NCI-H524 (cell line): ENCODE results near the gene CRABP2.

Source experiments
- DNase-seq, 2 experiments: peaks; one replicate each; lab custom pipeline; 2025; lab: John Stamatoyannopoulos, UW

Gene CRABP2

GRCh38 chr1:156742017-156742416, 36.6 kb upstream of the CRABP2 start:
- no peak for DNase-seq

GRCh38 chr1:156741481-156741983, 36.1 kb upstream of the CRABP2 start:
- no peak for DNase-seq

- DNase-seq = peak; percentile 99
Measured at GRCh38 chr1:156740741-156741480, 35.5 kb upstream of the CRABP2 start, which contains the start of gene MRPL24. Gene MRPL24, minus strand, starts transcription at chr1:156741088. Its CDS starts 2,384 bp downstream, at chr1:156738704.

DNA sequence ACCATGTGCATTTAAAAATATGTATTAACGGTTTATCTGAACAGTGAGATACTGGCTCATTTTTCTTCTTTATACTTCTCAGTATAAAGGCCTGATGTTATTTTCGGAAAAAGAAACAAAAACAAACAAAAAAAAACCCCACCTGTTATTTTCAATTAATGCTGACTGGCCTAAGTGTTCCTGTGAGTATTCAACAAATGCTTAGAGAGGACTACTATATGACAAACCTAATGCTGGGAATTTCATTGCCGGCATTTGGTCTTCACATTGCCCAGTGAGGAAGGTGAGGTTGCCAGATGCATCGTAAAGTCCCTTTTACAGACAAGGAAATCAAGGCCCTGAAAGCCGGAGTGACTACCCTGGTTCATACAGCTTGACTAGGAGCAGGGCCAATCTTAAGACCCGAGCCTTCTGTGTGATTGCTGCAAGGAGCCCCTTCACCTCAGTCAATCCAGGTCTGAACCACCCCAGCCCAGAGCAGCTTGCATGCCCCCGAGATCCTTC, 34.9 kb upstream of the CRABP2 start:
- DNase-seq = peak in 1 of 2 experiments; percentile 61

DNA sequence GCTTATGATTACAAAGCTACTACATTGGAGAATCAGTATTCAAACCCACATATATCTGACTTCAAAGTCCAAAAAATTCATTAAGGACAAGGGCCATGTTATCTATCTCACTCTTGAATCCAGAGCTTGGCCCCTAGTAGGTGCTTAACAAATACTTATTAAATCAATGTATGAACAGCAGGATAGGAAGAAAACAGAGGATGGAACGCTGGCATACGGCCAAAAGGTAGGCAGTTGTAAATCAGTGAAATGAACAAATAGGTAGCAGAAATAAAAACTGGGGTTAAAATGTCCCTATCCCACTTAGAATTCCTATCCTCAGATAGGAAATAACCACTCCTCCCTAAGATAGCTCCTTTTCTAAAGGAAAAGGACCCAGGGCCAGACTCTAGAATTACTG, 33.5 kb upstream of the CRABP2 start:
- DNase-seq = no peak

DNA sequence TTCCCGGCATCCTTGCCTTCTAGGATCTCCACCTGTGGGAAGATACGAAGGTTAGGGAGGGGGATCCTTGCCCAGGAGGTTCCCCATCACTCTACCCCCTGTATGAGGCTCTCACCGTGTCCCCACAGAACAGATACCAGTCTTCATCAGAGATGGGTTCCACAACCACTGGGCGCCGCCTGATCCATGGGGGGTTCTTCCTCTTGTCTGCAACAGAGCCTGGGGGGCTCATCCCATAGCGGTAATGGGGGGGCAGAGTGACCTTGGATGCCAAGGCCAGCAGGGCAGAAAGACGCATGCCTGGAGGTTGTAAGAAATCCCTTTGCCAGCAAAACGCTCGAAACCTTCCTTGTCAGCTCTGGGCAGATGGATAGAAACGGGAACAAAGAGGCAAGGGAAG, 33.0 kb upstream of the CRABP2 start:
- DNase-seq = no peak

- DNase-seq = no peak
Measured at GRCh38 chr1:156733989-156734584, 28.7 kb upstream of the CRABP2 start.

DNA sequence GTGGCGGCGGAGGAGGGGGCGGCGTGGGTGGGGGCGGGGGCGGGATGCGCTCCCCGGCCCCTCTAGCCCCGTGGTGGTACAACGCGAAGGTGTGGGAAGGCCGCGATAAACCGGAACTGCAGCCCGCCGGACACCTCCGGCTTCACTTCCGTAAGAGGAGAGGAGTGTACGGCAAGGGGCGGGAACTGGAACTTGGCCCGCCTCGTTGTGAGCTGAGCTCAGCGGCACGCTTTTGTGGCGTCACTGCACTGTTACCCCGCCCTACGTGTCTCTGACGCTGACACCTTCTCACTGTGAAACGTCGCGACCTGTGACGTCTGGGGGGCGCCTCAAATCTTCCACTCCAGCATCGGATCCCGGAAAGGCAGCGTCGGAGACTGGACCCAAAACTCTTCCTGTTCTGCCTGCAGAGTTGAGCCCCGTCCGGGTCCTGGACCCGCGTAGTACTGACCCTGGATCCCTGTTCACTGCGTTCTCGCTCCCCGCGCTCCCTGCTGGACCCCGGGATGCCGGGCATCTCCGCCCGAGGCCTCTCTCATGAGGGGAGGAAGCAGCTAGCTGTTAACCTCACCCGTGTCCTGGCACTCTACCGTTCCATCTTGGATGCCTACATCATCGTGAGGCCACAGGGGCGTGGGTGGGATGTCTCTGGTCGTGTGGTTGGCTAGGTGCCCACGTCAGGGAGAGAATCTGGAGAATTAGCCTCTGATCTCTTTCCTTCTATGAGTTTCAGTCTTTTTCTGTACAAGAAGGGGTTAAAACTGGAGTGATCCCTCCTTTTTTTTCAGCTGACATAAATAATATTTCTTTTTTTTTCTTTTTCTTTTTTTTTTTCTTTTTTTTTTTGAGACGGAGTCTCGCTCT, 23.4 kb upstream of the CRABP2 start, which contains the start of gene ISG20L2:
TSS of gene ISG20L2 (minus strand) at position 168 of the 864 bp plus-strand sequence. CDS start 1,114 bp downstream, outside the sequence.
- DNase-seq = peak; percentile 81 to 90

- DNase-seq = peak; percentile 39 to 81
Measured at GRCh38 chr1:156727926-156728598, 22.7 kb upstream of the CRABP2 start, which contains the start of gene METTL25B. Gene METTL25B, plus strand, starts transcription at chr1:156728469. Its CDS starts 636 bp downstream, at chr1:156729105.

DNA sequence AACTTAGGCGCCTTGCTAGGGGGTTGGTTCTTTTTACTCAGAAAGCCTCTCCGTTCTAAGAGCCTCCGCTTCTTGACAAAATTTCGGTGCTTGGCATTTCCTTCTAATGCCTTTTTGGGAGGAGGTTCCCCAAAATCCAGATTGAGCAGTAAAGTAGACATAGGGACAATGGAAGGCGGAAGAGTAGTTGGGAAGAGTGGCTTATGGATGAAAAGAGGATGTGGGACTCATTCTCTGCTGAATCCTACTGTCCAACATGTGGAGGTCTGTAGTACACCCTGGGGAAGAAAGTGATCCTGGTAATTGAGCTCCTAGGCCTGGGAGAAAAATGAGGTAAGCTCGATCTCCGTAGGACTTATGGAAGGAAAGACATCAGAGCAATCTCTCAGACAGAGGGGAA, 22.1 kb upstream of the CRABP2 start:
- no peak for DNase-seq

- DNase-seq = peak; percentile 41 to 65
Measured at GRCh38 chr1:156726549-156727226, 21.3 kb upstream of the CRABP2 start.

- peak; percentile 53 to 82 for DNase-seq
Measured at GRCh38 chr1:156725683-156726280, 20.4 kb upstream of the CRABP2 start.

DNA sequence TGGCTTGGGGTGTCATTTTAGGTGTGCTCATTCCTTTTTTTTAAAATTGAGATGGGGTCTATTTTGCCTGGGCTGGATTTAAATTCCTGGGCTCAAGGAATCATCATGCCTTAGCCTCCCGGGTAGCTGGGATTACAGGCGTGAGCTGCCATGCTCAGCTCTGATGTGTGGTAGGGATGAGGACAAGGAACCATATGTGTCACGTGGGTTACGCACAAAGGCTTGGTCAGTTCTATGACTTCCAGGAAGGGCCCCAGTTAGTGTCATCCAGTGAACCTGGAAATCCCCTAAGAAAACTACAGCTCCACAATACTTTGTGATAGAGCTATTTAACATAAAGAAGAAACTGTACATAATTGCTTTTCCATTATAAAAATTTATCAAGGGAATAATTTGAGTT, 16.2 kb upstream of the CRABP2 start:
- no peak for DNase-seq

DNA sequence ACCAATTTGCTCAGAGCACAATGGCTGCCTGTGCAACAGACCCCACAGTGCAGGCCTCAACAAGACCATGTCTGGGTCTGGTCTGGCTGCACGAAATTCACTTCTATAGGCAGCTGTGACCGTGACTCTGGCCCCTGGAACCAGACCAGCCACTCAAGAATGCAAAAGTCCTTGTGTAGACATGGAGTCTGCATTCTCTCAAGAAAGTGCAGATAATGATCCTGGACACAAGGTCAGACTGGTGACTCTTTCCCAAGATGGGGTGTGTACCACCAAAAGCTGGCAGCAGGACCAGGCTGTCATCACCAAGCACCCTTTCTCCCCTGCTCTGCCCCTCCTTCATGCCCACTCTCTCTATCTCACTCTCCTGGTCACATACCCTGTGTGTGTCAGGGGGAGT, 15.7 kb upstream of the CRABP2 start:
- no peak for DNase-seq

- peak in 1 of 2 experiments; percentile 40 for DNase-seq
Measured at GRCh38 chr1:156717351-156717750, 12.0 kb upstream of the CRABP2 start.

DNA sequence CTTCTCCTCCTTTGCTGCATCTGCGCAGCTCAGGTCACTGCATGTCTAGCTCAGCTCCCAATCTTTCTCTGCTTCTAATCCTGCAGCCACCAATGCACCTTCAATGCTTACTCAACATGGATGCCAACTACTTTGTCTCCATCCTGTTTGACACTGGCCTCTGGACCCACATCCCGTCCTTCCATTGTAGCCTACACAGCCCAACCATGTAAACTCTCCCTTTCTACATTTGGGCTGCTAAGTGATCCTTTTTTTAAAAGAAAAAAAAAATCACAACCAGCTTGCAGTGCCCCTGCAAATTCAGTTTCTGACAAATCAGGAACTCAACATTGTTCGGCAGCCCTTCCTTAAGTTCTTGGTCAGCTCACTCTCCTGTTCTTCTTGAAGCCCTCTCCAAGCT, 9.4 kb upstream of the CRABP2 start:
- no peak for DNase-seq

GRCh38 chr1:156712626-156713025, 7.2 kb upstream of the CRABP2 start:
- DNase-seq = no peak

DNA sequence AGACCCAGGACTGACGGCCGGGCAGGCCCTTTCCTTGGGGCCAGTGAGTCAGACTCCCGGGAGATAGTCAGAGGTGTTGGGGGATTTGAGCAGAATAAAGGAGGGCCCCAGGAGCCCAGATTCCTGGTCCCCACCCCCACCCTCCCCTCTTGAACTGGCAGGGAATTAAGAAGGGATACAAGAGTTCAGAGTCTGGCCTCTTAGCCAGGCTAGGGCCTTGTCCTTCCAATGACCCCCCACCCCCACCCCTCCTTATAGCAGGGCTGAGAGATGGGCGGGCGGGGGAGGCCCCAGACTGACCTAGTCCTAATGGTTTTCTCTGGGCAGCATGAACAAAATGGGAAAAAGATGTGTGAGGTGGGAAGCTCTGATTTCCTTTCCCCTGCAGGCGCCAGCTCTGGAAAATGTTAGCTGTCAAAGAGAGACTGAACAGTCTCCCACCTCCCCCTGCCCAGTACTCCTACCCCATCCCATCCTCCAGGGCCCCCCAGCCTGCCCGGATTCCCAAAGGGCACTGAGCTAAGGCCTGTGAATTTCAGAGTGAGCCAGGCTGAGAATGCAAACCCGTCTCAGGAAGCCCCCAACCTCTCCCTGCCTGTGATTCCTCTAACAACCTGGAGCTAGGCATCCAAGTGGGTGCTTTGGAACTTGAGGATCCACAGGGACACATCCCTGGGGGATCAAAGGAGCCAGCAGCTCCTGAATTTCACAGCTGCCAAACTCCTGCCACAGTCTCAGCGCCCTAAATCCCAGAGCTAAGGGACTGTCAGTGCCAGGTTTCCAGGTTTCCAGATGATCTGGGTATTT, 5.8 kb upstream of the CRABP2 start:
- no peak for DNase-seq

GRCh38 chr1:156709757-156710489, 4.5 kb upstream of the CRABP2 start:
- DNase-seq = peak; percentile 28 to 77
